T-cell (primary cell): ENCODE data around the gene ADAD2. TPM values are rescaled to one million over a fixed set of nuclear protein-coding genes. Genes with fewer than 3 reads are reported as not detected.
A peak's percentile ranks its signal among the peaks of the same experiment; 100 is the strongest.
"Not testable (repeated sequence)": the region's sequence is repeated elsewhere in the genome, so short reads cannot be mapped to it uniquely, and the experiment has no call there.

Experiments used
- ATAC-seq, 4 experiments: fragments of 200-7000 bp in 3 of 4; fragments of 150-1000 bp in 1 of 4; cut with Tn5 transposase; replicated peaks in 1 of 4; 1 replicate in 3 of 4; 2 replicates in 1 of 4; pipeline ENCODE4 v1.10.0; 2021; ENCODE audit warnings: moderate library complexity in 3 of 4, mild to moderate bottlenecking in 2 of 4, moderate number of reproducible peaks in 1 of 4
- CTCF ChIA-PET, 2 donors: fragments of 300-600 bp; sonication (Branson Sonifier 250); formaldehyde crosslinking; loops; one replicate each; lab custom pipeline; 2022; ENCODE audit warnings: antibody characterized with exemption in 2 of 2; lab: Charles Lee
- POLR2A ChIA-PET, 2 donors: fragments of 300-600 bp; sonication (Branson Sonifier 250); formaldehyde crosslinking; loops; one replicate each; lab custom pipeline; 2022; ENCODE audit warnings: antibody characterized with exemption in 2 of 2; lab: Charles Lee
- DNase-seq, 35 experiments: peaks; one replicate each; pipeline versions ENCODE4 v3.0.0 to v3.0.0-alpha.2; 2013 to 2023
- H3K27ac ChIP-seq: one replicate; pipeline ENCODE4 v1.5.1; 2013; ENCODE audit warnings: low read length
- H3K27me3 ChIP-seq, 2 experiments: replicated peaks in 1 of 2; 1 replicate in 1 of 2; 2 replicates in 1 of 2; pipeline versions ENCODE4 v1.6.1 to v1.7.0; 2013; ENCODE audit warnings: low read length in 1 of 2, mixed read lengths in 1 of 2; ENCODE audit not compliant: control insufficient read depth in 2 of 2, insufficient read depth in 2 of 2; ENCODE audit errors: extremely low read depth in 1 of 2
- H3K36me3 ChIP-seq, 2 donors: 1 replicate in 1 of 2; 2 replicates in 1 of 2; pipeline versions ENCODE4 v1.6.1 to v1.7.0; 2013; ENCODE audit warnings: low read length in 1 of 2; ENCODE audit not compliant: control insufficient read depth in 2 of 2, insufficient read depth in 1 of 2; ENCODE audit errors: extremely low read depth in 1 of 2
- H3K4me1 ChIP-seq, 2 experiments: 1 replicate in 1 of 2; 2 replicates in 1 of 2; pipeline versions ENCODE4 v1.6.1 to v1.7.0; 2013; ENCODE audit warnings: low read length in 2 of 2, mixed read lengths in 1 of 2; ENCODE audit not compliant: insufficient read depth in 2 of 2, control insufficient read depth in 1 of 2; ENCODE audit errors: extremely low read depth in 1 of 2
- H3K4me3 ChIP-seq, 2 donors: 1 replicate in 1 of 2; 2 replicates in 1 of 2; pipeline versions ENCODE4 v1.5.1 to v1.7.0; 2013; ENCODE audit warnings: mild to moderate bottlenecking in 2 of 2, low read length in 1 of 2, moderate library complexity in 1 of 2; ENCODE audit not compliant: control insufficient read depth in 1 of 2; ENCODE audit errors: extremely low read depth in 1 of 2
- H3K9me3 ChIP-seq: 2 replicates; pipeline ENCODE4 v1.7.0; 2013
- H3K27ac Mint-ChIP-seq, 2 donors: one replicate each; pipeline ENCODE4 v1.8.0; 2020 to 2021; ENCODE audit warnings: mild to moderate bottlenecking in 2 of 2, mixed read lengths in 2 of 2
- H3K27me3 Mint-ChIP-seq, 2 donors: one replicate each; pipeline ENCODE4 v1.8.0; 2021 to 2022; ENCODE audit warnings: mixed read lengths in 2 of 2
- H3K36me3 Mint-ChIP-seq: one replicate; pipeline ENCODE4 v1.8.0; 2021; ENCODE audit warnings: mixed read lengths
- H3K4me1 Mint-ChIP-seq, 3 donors: one replicate each; pipeline ENCODE4 v1.8.0; 2020 to 2022; ENCODE audit warnings: mixed read lengths in 3 of 3, mild to moderate bottlenecking in 1 of 3
- H3K4me3 Mint-ChIP-seq, 3 donors: one replicate each; pipeline ENCODE4 v1.8.0; 2020 to 2022; ENCODE audit warnings: mild to moderate bottlenecking in 3 of 3, mixed read lengths in 3 of 3, moderate library complexity in 3 of 3
- H3K9me3 Mint-ChIP-seq, 3 donors: one replicate each; pipeline ENCODE4 v1.8.0; 2020 to 2022; ENCODE audit warnings: mixed read lengths in 3 of 3
- WGBS: methylation state at CpG from one replicate; pipeline ENCODE4 v1.1.5; 2013; ENCODE audit warnings: missing lambda C conversion rate; ENCODE audit not compliant: insufficient coverage; 5-methylcytosine and 5-hydroxymethylcytosine counted together
- total RNA-seq, 35 experiments: library from RNA in 6 of 35; stranded (reverse) in 6 of 35; fragments of 120-200 nt in 1 of 35; gene quantifications; one replicate each; pipeline versions ENCODE4 v1.2.1 to v1.2.4 and lab custom pipeline; 2013 to 2026

Gene ADAD2
- total RNA-seq, 5 donors from 2014 or later (not counting 1 experiment from before 2014, with no cell fraction given) = 0.25 TPM; not detected in 4

- no peak for DNase-seq
- no peak overlapping the region for H3K4me3 Mint-ChIP-seq
- POLR2A ChIA-PET = no interaction called here
Observed at GRCh38 chr16:84196727-84197394, 5.9 kb downstream of the ADAD2 start.

GRCh38 chr16:84197466-84198128 lies 6.6 kb downstream of the ADAD2 start:
- no peaks in the 10 kb centered on the region for H3K9me3 Mint-ChIP-seq
- no peaks in the 10 kb centered on the region for H3K9me3 ChIP-seq
- H3K36me3 ChIP-seq = no peaks in the 10 kb centered on the region
- H3K27ac ChIP-seq = no peak overlapping the region
- peaks cover 8 to 22% of the 10 kb centered on the region in 2 experiments for H3K4me1 ChIP-seq
- H3K36me3 Mint-ChIP-seq = no peaks in the 10 kb centered on the region
- H3K27me3 Mint-ChIP-seq = peaks cover 0 to 3% of the 10 kb centered on the region in 2 donors
- H3K27ac Mint-ChIP-seq = no peak overlapping the region
- peaks cover 2 to 13% of the 10 kb centered on the region in 2 experiments for H3K27me3 ChIP-seq
- H3K4me1 Mint-ChIP-seq = peaks cover 17 to 21% (median 17%) of the 10 kb centered on the region in 3 donors
- no peak overlapping the region for H3K4me3 Mint-ChIP-seq
- CTCF ChIA-PET = no interaction called here
- no peak for DNase-seq
- POLR2A ChIA-PET = no interaction called here
- no peak for ATAC-seq
- WGBS = 84% methylated on average over 12 of the region's 14 CpGs
- no peak overlapping the region for H3K4me3 ChIP-seq

More at GRCh38 chr16:84196727-84197394, 5.9 kb downstream of the ADAD2 start:
- H3K27me3 Mint-ChIP-seq = peaks cover 0 to 3% of the 10 kb centered on the region in 2 donors
- peaks cover 8 to 22% of the 10 kb centered on the region in 2 experiments for H3K4me1 ChIP-seq
- no peaks in the 10 kb centered on the region for H3K9me3 ChIP-seq
- H3K27me3 ChIP-seq = peaks cover 2 to 13% of the 10 kb centered on the region in 2 experiments
- no peaks in the 10 kb centered on the region for H3K9me3 Mint-ChIP-seq
- CTCF ChIA-PET = no interaction called here
- H3K36me3 ChIP-seq = no peaks in the 10 kb centered on the region
- WGBS = 69% methylated on average over 10 of the region's 16 CpGs
- no peak overlapping the region for H3K27ac Mint-ChIP-seq
- H3K4me3 ChIP-seq = no peak overlapping the region
- no peak for ATAC-seq
- no peak overlapping the region for H3K27ac ChIP-seq
- peaks cover 17 to 21% (median 17%) of the 10 kb centered on the region in 3 donors for H3K4me1 Mint-ChIP-seq
- H3K36me3 Mint-ChIP-seq = no peaks in the 10 kb centered on the region

- Histone ChIP-seq H3K36me3 (no peaks in the 10 kb centered on the region), H3K4me1 (peaks cover 7 to 18% of the 10 kb centered on the region in 2 experiments), H3K27me3 (peaks cover 2 to 13% of the 10 kb centered on the region in 2 experiments), H3K27ac (no peak overlapping the region), H3K9me3 (no peaks in the 10 kb centered on the region), H3K4me3 (no peak overlapping the region)
- Mint-ChIP-seq H3K4me1 (peaks cover 12 to 13% (median 13%) of the 10 kb centered on the region in 3 donors), H3K9me3 (no peaks in the 10 kb centered on the region), H3K27ac (no peak overlapping the region), H3K27me3 (peaks cover 0 to 3% of the 10 kb centered on the region in 2 donors), H3K4me3 (no peak overlapping the region), H3K36me3 (no peaks in the 10 kb centered on the region)
- DNase-seq (no peak), ATAC-seq (no peak)
- ChIA-PET CTCF (no interaction called here), POLR2A (no interaction called here)
- WGBS = 100% methylated on average over 4 of the region's 10 CpGs
Observed at GRCh38 chr16:84198401-84198800, 7.4 kb downstream of the ADAD2 start.

GRCh38 chr16:84199097-84199496 lies 8.1 kb downstream of the ADAD2 start:
- Histone ChIP-seq H3K4me3 (no peak overlapping the region), H3K36me3 (no peaks in the 10 kb centered on the region), H3K27ac (no peak overlapping the region), H3K27me3 (peaks cover 2 to 13% of the 10 kb centered on the region in 2 experiments), H3K4me1 (peaks cover 5 to 11% of the 10 kb centered on the region in 2 experiments), H3K9me3 (no peaks in the 10 kb centered on the region)
- WGBS = 81% methylated on average over 8 of the region's 13 CpGs
- peaks cover 0 to 3% of the 10 kb centered on the region in 2 donors for H3K27me3 Mint-ChIP-seq
- ChIA-PET CTCF (no interaction called here), POLR2A (no interaction called here)
- H3K4me1 Mint-ChIP-seq = peaks cover 5 to 6% (median 6%) of the 10 kb centered on the region in 3 donors
- H3K36me3 Mint-ChIP-seq = no peaks in the 10 kb centered on the region
- H3K4me3 Mint-ChIP-seq = no peak overlapping the region
- DNase-seq (no peak), ATAC-seq (no peak)
- no peak overlapping the region for H3K27ac Mint-ChIP-seq
- no peaks in the 10 kb centered on the region for H3K9me3 Mint-ChIP-seq

GRCh38 chr16:84199861-84200260 lies 8.9 kb downstream of the ADAD2 start:
- no peak overlapping the region for H3K27ac Mint-ChIP-seq
- H3K9me3 Mint-ChIP-seq = no peaks in the 10 kb centered on the region
- no peaks in the 10 kb centered on the region for H3K9me3 ChIP-seq
- peaks cover under 1 to 3% of the 10 kb centered on the region in 2 experiments for H3K4me1 ChIP-seq
- H3K27me3 ChIP-seq = peaks cover 2 to 13% of the 10 kb centered on the region in 2 experiments
- POLR2A ChIA-PET = no interaction called here
- no peak overlapping the region for H3K4me3 Mint-ChIP-seq
- no peak overlapping the region for H3K4me3 ChIP-seq
- CTCF ChIA-PET = no interaction called here
- no peak for ATAC-seq
- DNase-seq = peak in 1 of 35 experiments; percentile 16
- H3K36me3 Mint-ChIP-seq = no peaks in the 10 kb centered on the region
- 80% methylated on average over 6 of the region's 10 CpGs for WGBS
- H3K27me3 Mint-ChIP-seq = peaks cover 0 to 3% of the 10 kb centered on the region in 2 donors
- no peaks in the 10 kb centered on the region for H3K4me1 Mint-ChIP-seq
- no peaks in the 10 kb centered on the region for H3K36me3 ChIP-seq
- H3K27ac ChIP-seq = no peak overlapping the region

- H3K4me3 Mint-ChIP-seq, H3K27me3 ChIP-seq, H3K4me3 ChIP-seq, H3K9me3 Mint-ChIP-seq, H3K4me1 Mint-ChIP-seq, H3K36me3 Mint-ChIP-seq, ATAC-seq, CTCF ChIA-PET, DNase-seq, H3K9me3 ChIP-seq, H3K4me1 ChIP-seq, H3K27ac Mint-ChIP-seq, H3K36me3 ChIP-seq, POLR2A ChIA-PET, H3K27me3 Mint-ChIP-seq, H3K27ac ChIP-seq: not testable (repeated sequence)
- WGBS = 88% methylated on average over 16 of the region's 26 CpGs
Observed at GRCh38 chr16:84204551-84204950, 13.6 kb downstream of the ADAD2 start.
